Measurements from ENCODE around the gene CBX2.

The CBX2 gene

GRCh38 chr17:79777894-79778503 is at the start of gene CBX2:
CBX2 (plus strand) TSS chr17:79778148; CDS start chr17:79778236, 88 bp downstream.
- DNase-seq = peak; percentile 79

DNA sequence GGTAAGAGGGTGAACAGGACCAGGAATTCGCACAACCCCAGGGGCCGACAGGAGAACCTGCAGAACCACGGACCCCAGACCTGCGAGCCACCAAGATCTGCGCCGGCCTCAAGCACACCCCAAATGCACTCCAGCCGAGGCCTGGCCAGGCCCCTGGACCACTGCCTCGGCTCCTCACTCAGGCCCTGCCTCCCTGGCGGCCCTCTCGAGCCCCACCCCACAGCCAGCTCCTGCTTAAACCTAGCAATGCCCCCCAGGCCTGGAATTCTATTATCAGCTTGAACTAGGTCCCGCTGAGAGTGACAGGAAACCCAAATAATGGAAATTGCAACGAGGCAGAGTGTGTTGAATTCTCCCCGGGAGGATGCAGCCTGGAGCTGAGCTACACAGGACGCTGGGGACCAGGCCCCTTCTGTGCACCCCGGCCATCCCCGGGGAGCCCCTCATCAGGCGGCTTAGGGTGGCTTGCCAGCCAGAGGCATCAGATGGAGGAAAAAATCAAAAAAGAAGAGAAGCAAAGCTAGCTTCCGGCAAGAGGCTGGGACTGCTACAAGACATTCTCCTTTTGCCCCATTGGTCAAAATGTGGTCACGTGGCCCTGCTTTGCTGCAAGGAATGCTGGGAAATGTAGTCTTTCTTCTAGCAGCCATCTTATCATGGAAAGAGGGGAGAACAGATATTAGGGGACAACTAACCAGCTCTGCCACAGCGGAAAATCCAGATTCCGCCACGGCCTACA is 49.6 kb upstream of the CBX2 start:
- peak; percentile 70 for DNase-seq

GRCh38 chr17:79728908-79729471 is 49.0 kb upstream of the CBX2 start:
- DNase-seq = no peak

- no peak for DNase-seq
These were observed 48.2 kb upstream of the CBX2 start for GRCh38 chr17:79729761-79730160.

GRCh38 chr17:79730437-79730768 is 47.5 kb upstream of the CBX2 start:
- no peak for DNase-seq

GRCh38 chr17:79730769-79731483 is 47.0 kb upstream of the CBX2 start, which contains the start of gene ENPP7:
ENPP7 (plus strand) TSS chr17:79730943; CDS start chr17:79731140, 197 bp downstream.
- no peak for DNase-seq

DNA sequence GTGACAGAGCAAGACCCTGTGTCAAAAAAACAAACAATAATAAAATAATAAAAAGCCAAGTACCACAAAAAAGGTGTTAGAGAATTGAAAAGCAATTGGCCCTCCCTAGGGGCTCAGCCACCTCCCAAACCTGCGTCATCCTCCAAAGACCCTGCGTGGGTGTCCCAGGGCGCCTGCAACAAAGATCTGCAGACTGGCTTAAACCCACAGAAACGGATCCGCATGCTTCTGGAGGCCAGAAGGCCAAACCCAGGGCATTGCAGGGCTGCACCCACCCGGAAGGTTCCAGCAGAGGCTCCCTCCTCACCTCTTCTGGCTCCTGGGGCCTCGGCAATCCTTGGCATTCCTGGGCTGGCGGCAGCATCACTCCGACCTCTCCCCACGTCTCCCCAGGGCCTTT is 45.7 kb upstream of the CBX2 start:
- DNase-seq = no peak

DNA sequence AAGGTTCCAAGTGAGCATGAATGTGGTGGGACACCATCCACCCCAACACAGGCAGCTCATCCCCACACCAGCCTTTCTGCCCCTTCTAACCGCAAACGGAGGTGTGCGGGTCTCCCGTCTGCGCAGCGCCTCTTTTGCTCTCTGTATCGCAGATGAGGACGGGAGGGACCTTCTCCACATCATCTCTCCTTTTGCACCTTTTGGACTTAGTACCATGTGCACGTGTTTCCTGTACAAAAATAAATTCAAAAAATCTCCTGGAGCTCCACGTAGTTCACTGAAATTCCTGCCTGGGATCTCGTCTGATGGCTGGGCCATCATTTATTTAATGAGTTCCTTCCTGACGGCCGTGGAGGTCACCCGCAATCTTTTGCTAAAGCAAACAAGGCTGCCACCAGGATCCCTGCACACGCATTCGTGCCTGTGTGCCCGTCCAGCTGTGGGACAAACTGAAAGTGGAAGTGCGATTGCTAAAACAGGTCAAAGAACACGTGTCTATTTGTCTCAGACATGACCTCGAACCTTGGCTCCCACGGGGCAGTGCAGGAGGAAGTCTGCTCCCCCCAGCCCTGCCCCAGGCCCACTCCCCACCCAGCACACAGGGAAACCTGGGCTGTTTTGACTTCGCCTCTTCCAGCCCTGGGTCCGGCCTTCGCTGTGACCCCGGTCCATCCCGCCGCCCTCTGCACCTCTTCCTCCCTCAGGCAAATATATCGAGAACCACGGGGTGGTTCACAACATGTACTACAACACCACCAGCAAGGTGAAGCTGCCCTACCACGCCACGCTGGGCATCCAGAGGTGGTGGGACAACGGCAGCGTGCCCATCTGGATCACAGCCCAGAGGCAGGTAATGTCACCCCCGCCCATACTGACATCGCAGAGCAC is 44.9 kb upstream of the CBX2 start:
- DNase-seq = no peak

- no peak for DNase-seq
These were observed 44.3 kb upstream of the CBX2 start for GRCh38 chr17:79733692-79734070.

GRCh38 chr17:79735096-79735495 is 42.9 kb upstream of the CBX2 start:
- DNase-seq = no peak

DNA sequence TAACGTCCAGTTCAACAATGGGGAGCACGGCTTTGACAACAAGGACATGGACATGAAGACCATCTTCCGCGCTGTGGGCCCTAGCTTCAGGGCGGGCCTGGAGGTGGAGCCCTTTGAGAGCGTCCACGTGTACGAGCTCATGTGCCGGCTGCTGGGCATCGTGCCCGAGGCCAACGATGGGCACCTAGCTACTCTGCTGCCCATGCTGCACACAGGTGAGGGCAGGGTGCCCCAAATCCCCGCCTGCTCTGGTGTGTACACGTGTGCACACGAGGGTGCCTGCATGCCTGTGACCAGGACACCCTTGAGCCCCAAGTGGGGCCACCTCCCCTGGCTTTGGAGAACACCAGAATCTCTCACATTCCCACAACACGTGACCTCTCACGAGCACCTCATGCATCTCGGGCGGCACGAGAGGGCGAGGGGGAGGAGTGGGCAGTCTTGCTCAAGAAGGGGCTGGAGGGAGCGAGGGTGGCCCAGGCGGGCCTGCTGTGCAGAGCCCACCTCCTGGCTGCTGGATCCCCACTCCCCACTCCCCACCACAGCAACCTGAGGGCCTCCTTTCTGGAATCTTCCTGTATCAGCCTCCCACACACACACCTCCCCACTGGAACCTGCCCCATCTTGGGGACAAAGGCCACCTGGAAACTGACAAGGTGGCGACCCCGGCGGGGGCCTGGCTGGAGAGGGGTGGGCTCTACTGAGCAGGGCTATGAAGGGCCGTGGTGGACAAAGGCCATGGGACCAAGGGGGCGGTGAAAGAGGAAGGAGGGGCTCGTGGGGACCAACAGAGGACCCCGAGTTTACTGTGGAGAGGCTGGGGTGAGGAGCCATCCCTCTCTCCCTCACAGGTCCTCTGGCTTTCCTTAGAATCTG is 40.7 kb upstream of the CBX2 start:
- no peak for DNase-seq

- DNase-seq = no peak
These were observed 39.9 kb upstream of the CBX2 start for GRCh38 chr17:79737922-79738578.

DNA sequence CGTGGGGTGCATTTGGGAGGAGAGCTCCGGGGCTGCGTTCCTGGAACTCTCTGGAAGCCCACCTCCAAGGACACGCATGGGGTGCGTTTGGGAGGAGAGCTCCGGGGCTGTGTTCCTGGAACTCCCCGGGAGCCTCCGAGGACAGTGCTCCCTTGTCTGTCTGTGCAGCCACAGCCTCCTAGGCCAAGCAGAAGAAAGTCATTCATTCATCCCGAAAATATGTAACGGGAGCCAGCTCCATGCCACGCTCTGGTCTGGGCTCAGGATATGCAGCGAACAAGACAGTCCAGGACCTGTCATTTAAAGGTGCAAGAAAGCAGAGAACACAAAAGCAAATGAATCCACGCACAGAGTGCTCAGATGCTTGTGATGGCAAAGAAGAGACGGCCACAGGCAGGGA is 39.3 kb upstream of the CBX2 start:
- no peak for DNase-seq

GRCh38 chr17:79739148-79740062 is 38.5 kb upstream of the CBX2 start:
- DNase-seq = no peak

GRCh38 chr17:79740413-79740812 is 37.5 kb upstream of the CBX2 start:
- no peak for DNase-seq

- no peak for DNase-seq
These were observed 36.6 kb upstream of the CBX2 start for GRCh38 chr17:79741401-79741750.

DNA sequence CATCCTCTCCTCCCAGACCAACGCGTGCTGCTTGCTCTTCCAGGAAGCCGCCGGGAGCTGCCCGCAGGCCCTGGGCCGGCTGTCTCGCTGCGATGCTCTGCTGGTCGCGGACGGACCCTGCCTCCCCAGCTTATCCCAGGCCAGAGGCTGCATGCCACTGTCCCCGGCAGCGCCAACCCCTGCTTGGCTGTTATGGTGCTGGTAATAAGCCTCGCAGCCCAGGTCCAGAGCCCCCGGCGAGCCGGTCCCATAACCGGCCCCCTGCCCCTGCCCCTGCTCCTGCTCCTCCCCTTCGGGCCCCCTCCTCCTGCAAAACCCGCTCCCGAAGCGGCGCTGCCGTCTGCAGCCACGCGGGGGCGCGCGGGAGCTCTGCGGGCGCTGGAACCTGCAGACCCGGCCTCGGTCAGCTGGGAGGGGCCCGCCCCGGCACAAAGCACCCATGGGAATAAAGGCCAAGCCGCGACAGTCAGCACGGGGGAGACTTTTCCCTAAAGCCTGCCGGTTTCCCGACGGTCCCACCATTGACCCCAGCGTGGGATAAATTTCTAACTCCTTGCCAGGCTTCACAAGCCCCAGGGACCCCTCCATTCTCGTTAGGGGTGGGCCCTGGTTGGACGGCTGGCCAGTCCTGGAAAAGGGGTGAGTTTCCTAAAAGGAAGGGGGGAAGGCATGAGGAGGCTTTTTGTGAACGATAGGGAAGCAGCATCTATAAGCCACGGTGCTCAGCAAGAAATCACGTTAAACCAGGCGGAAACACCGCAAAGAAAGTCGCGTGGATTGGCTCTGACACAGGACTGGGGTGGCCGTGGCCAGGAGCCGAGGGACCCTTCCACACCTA is 36.0 kb upstream of the CBX2 start:
- peak; percentile 57 for DNase-seq

GRCh38 chr17:79742589-79742918 is 35.4 kb upstream of the CBX2 start:
- no peak for DNase-seq

DNA sequence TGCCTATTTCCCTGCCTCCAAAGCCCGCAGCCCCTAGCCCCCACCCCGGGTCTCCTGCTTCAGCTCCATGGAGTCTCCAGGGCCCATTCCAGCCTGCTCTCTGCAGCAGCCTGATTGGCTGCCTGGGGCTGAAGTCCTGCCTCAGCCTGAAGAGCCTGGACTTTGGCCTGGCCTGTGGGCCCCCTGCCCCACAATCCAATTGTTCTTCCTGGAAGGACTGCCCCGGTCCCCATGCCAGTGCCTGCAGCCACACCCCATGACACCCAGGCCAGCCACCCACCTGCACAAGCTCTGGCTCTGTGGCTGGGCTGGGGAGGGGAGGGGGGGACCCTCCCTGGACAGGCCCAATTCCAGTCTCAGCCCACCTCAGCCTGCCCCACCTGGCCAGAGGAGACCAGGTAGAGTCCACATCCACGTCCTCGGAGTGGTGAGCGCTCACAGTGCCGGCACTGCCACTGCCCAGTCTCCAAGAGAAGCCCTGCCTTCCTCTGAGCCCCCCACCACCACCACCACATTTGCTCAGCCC is 34.9 kb upstream of the CBX2 start:
- DNase-seq = no peak

Data from stimulated activated naive CD4-positive, alpha-beta T cell treated with Interleukin-2 at 50 U/mL for 16 hours (primary cell).